GM12892 (cell line): ENCODE data around the gene SDHA.
"Not testable (repeated sequence)": the region's sequence is repeated elsewhere in the genome, so short reads cannot be mapped to it uniquely, and the experiment has no call there.

Experiments used
- POLR2A ChIP-seq: IDR thresholded peaks from 2 replicates; pipeline ENCODE4 v1.6.1; 2011; ENCODE audit warnings: low read depth, low read length, control low read depth
- POLR2AphosphoS5 ChIP-seq: IDR thresholded peaks from 2 replicates; pipeline ENCODE4 v1.6.1; 2011; ENCODE audit warnings: low read depth, low read length, control low read depth
- TAF1 ChIP-seq: IDR thresholded peaks from 2 replicates; pipeline ENCODE4 v1.6.1; 2011; ENCODE audit warnings: low read depth, mild to moderate bottlenecking, control low read depth, low read length, borderline replicate concordance

DNA sequence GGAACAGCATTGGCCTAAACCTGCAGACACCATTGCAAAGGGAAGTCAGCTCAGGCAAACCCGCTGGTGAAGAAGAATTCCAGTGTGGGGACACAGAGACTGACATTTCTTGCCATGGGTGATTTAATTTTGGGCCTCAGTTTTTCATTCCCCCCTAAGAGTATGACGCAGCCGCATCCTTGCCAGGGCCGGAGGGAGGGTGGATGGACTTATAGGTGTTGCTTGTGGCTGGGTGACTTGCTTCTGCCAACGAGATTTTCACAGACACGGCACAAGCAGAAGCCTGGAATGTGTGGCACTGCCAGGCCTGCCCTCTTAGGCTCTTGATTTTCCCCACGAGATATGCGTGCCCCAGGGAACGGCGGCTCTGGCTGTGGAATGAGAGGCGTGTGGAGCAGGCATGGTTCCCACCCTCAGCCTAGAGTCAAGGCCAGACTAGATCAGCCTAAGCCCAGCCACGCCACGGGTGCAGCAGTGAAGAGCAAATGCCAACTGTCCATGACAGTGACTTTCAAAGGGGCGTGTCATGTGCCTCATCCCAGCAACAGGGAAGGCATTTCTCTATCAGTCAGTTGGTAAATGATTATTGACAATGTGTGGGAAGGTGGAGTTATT lies 61.0 kb downstream of the SDHA start:
- TF ChIP-seq TAF1, POLR2AphosphoS5, POLR2A: not testable (repeated sequence)
